ENCODE data around the gene GTPBP4.

GTPBP4 gene

DNA sequence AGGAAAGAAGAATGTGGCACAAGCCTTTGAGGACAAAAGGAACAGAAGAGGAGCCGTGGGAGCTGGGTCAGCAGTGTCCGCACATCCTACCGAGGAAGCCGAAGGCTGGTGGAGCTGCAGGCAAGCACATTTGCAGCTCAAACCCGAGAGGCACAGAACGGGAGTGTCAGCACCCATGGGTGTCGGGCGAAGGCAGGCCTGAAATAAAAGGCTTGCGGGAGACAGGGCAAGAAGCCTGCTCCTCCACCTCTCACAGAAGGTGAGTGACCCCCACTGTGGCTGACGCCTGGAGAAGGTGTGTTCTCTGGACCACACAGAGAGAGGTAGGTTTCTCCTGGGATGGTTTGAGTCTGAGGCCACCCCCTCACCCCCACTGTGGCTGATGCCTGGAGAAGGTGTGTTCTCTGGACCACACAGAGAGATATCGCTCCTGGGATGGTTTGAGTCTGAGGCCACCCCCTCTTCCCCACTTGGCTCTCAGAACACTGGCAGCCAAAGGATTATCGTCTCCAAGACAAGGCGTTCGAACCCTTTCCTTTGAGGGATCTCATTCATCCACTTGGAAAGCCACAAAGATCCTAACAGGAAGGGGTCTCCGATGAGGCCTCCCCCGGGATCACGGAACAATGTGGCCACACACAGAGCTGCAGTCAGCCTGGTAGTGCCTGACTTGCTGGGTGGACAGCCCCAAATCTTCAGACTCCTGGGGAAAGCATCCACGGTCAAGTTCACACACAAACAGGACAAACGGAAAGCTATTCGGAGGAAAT is 21.6 kb upstream of the GTPBP4 start:
- DNase-seq (ENCODE audit: low spot score) = no peak

DNA sequence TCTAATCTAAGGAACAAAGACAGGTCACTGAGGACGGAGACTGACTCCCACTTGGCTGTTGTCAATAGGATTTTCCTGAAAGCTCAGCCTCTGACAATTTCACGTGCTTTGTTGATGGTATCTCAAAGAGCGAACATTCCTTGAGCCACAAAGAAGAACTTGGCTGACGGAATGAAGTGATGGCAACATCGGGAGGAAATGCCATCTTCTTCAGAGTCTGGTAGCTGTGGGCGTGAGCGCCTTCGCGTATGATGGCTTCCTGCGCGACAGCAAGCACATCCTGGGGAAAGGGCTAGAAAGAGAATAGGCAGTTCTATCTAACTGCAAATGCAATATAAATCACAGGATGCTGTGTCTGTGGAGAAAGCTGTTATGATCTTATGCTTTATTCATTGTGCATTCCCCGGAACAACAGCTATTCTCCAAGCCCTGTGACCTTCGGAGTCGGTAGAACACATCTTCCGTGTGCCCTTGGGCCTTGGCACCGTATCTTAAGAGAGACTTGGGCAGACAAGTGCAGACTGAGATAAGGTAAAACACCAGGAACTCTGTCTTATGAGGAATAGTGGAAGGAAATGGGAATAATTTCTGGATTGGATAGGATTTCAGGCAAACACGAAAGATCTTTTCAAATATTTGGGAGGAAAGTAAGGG is 19.6 kb upstream of the GTPBP4 start:
- DNase-seq (ENCODE audit: low spot score) = no peak

DNA sequence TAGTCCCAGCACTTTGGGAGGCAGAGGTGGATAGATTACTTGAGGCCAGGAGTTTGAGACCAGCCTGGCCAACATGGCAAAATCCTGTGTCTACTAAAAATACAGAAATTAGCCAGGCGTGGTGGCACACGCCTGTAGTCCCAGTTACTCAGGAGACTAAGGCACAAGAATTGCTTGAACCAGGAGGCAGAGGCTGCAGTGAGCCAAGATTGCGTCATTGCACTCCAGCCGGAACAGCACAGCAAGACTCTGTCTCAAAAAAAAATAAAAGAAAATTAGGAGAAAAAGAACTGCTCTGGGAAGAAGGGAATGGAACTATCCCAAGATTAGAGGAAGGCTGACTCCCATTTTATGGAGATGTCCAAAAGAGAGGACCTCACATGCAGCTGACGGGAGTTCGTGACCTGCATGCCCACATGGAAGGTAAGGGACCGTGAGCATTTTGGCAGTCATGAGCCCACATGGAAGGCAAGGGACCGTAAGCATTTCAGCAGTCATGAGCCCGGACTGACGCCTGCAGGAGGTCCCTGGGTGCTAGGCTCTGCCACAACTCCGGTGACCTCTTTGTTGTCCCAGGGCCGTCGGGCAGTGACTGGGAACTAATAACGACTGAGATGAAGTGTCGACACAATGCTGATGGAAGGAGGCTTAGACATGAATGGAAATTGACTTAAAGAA is 18.6 kb upstream of the GTPBP4 start:
- peak; percentile 75 for DNase-seq (ENCODE audit: low spot score)

DNA sequence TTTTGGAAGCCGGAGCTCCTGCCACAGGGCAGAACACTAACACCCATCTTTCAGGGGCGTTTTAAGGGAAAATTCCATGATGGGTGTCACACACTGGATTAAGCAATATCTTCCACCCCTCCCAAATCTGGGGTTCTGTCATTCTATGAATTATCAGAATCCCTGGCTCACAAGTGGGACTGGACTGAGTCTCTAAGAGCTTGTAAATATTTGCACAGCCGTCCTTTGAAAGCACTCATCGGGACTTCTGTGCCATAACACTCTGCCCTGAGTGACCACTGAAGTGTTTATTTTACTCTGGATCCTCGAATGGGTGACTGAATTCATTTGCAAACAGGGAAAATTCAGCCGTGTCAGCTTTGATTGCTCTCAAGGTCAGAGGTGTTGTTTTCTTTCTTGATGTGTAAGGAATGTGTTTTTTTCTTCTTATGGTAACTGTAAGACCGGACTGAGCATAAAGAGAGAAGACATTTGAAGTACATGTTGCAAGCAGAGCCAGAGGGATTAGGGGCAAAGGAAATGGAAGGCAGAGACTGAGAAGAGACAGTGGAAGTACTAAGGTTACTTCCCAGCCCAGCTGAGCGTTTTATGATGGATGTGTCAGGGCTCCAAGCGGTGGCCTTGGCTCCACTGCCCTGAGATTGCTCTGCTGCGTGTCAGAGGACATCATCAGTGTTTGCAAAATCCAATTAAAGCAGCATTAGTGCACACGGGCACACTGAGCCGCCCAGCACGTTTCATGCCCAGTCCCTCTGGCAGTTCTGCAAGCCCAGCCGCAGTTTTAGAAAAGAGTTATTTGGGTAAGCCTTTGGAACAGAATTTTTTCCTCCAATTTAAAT is 17.7 kb upstream of the GTPBP4 start:
- DNase-seq (ENCODE audit: low spot score) = peak; percentile 73

DNA sequence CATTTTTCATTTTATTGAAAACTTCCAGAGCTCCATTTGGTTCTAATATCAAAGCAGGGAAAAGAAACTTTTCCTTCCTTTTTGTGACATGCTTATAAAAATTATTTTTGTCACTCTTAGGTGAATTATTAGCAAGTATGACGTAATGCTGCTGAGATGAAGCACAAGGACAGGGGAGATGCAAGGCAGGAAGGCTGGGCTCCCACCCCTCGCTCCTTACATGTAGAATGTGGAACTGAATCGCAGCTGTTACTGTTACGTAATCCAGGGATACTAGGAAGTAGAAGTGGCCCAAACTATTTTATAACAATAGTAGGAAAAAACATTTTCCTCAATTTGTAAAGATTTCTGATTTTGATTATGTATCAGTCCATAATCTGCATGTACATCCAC is 17.1 kb upstream of the GTPBP4 start:
- no peak for DNase-seq (ENCODE audit: low spot score)

DNA sequence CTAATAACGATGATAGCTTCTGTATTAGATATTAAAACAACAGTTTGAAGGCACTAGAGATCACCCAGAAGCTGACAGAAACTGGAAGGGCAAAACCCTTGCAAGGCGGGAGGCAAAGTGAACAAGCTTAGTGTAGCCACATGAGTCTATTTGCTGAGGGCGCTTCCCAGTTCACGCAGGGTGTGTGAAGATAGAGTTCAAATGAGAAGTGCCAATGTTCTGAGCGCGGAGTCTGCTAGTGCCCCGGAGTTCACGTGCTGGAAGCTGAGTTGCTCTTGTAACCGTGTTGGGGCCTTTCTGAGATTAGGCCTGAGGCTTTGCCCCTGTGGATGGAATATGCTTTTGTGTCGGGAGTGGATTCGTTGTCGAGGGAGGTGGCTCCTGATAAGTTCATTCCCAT is 16.6 kb upstream of the GTPBP4 start:
- no peak for DNase-seq (ENCODE audit: low spot score)

DNA sequence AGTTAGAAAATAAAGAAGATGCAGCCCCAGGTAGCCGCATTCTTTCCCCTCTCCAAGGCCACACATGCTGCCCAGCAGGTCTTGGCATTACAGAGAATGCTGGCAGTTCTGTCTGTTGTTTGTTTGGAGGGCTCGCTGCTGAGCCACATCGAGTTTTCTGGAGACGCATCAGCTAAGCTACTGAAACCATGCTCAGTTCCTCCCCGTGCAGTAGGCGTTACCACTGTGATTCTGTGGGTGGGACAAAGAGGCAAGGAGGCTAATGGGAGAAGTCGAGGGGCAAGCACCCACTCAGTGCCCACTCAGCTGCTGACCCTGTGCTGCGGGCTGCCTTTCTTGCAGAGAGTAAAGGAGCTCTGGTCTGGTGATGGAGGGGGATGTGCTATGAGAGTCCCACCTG is 15.5 kb upstream of the GTPBP4 start:
- no peak for DNase-seq (ENCODE audit: low spot score)

DNA sequence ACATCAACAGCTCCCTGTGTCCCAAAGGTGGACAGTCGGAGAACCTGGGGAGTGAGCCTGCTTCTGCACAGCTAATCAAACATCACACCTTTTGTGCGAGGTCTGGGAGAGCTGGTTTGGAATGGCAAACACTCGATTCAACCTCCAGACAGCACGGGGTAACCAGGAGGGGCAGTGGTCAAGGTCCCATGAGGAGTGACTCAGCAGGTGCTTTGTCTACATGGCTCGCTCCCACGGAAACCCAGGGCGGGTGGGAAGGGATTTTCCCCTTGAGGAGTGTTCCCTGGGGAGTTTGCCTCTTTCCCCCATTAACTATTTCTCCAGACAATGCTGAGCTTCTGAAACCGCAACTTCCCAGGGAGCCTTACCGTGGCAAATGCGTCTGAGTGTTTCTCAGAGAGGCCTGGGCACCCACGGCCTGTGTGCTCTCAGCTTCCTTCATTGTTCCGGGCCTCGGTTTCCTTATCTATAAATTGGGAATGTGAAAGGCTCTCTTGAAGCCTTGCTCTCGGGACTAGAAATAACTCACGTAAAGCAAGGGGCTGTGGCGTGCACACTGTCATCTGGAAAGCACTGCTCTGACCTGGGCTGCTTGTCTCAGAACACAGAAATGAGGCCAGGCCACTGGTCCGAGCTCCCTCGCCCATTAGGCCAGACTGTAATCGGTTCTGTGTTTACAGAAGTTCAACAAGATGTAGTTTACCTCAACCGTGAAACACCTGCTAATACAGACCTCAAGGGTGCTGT is 14.0 kb upstream of the GTPBP4 start:
- DNase-seq (ENCODE audit: low spot score) = no peak

DNA sequence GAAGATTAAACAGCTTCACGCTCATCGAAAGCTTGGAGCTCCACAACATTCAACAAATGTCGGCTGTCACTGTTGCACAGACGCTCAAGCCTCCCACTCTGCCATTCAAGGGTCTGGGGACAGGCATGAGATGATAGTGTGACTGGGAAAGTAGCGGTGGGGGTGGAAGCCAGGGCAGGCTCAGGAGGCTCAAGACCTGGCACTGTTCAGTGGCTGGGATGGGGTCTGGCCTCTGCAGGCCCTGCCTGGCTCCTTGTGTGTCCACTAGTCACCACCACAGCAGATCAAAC is 13.5 kb upstream of the GTPBP4 start:
- no peak for DNase-seq (ENCODE audit: low spot score)

DNA sequence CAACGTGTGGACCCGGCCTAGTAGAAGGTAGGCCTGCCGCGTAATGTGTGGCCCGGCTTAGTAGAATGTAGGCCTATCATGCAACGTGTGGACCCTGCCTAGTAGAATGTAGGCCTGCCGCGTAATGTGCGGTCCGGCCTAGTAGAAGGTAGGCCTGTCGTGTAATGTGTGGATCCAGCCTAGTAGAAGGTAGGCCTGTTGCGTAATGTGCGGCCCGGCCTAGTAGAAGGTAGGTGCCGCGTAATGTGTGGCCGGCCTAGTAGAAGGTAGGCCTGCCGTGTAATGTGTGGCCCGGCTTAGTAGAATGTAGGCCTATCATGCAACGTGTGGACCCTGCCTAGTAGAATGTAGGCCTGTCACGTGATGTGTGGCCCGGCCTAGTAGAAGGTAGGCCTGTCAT is 11.9 kb upstream of the GTPBP4 start:
- no peak for DNase-seq (ENCODE audit: low spot score)

DNA sequence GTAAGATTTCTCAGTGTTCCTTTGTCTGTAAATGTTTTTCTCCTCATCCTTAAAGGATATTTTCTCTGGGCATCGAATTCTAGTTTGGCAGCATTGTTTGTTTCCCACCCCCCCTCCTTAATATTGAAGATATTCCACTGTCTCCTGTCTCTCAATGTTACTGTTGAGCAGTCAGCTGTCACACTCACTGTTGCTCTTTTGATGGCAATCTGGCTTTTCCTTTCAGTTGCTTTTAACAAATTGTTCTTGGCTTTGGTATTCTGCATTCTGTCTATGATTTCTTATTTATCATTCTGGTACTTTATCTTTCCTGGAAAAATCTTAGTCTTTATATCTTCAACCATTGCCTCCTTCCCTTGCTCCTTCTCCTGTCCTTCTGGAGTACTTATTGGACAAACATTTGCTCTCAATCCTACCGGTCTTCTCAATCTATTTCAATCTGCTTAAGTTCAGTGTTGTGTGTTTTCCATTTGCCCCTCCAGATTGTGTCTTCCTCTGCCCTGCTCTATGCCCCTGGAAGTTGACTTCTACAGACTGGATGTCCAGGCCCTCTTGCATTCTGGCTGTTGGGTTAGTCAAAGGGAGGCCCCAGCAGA is 9.3 kb upstream of the GTPBP4 start:
- no peak for DNase-seq (ENCODE audit: low spot score)

DNA sequence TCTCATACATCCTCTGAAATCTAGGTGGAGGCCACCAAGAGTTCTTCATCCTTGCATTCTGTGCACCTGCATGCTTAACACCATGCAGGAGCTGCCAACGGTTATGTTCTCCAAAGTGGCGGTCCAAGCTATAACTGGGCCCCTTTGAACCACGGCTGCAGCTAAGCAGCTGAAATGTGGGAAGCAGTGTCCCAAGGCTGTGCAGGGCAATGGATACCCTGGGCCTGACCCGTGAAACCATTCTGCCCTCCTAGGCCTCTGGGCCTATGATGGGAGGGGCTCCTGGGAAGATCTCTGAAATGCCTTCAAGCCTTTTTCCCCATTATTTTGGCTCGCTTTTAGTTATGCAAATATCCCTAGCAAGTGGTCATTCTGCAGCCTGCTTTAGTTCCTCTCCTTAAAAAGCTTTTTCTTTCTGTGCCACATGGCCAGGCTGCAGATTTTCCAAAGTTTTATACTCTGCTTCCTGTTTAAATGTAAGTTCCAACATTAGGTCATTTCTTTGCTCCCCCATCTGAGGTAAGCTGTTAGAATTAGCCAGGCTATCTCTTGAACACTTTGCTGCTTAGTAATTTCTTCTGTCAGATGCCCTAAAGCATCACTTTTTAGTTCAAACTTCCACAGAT is 7.7 kb upstream of the GTPBP4 start:
- no peak for DNase-seq (ENCODE audit: low spot score)

DNA sequence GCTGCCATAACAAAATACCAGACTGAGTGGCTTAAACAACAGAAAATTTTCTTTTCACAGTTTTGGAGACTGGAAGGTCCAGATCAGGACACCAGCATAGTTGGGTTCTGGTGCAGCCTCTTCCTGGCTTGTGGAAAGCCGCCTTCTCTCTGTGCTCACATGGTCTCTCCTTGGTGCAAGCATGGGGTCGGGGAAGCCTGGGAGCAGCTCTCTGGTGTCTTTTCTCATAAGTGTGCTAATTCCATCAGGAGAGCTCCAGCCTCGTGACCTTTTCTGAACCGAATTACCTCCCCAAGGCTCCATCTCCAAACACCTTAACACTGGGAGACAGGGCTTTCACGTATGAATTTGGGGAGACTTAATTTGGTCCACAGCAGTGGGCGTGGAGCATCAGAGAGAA is 4.8 kb upstream of the GTPBP4 start:
- no peak for DNase-seq (ENCODE audit: low spot score)

DNA sequence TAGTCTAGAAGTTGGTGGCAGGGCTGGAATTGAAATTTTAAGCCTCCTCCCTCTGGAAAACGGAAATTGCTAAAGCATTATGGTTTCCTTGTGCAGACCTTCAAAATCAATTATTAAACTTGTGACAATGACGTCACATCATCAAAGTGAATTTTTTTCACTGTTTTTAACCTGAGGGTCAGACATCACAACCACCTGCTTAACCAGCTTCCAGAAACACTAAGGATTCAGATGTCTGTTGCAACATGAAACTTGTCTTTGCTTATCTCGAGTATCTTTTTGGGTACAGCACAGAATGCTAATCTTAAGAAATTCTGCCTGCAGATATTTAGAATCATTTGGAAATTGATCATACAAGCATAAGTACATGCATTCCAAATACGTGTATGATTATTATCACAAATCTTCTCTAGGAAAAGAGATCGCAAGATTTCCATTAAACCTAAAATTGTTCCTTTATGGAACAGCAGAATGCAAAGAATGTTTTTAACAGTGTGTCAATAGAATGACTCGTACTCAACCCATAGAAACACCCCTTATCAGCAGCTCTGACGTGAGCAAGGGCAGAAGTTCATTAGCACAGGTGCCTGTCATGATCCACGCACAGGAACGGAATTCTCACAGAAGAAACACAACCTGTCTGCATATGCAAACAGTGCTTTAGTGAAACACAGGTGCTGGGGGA is 4.1 kb upstream of the GTPBP4 start:
- no peak for DNase-seq (ENCODE audit: low spot score)

DNA sequence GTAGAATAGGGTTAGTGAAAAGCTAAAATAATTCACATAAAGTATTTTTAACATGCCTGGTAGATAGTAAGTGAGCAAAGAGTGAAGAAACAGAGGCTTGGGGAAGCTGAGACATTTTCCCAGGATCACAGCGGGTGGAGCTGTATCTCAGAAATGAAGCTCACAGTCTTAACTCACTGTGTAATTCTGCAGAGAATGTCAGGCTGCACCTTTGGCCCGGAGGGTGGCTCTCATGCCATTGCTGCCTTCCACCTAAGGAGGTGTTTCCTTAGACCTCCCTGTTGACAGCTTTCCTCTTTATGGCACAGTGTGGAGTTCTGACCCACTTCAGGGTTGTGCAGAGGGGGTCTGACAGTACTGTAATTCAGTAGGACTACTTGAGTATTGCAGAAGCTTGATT is 2.9 kb upstream of the GTPBP4 start:
- no peak for DNase-seq (ENCODE audit: low spot score)

DNA sequence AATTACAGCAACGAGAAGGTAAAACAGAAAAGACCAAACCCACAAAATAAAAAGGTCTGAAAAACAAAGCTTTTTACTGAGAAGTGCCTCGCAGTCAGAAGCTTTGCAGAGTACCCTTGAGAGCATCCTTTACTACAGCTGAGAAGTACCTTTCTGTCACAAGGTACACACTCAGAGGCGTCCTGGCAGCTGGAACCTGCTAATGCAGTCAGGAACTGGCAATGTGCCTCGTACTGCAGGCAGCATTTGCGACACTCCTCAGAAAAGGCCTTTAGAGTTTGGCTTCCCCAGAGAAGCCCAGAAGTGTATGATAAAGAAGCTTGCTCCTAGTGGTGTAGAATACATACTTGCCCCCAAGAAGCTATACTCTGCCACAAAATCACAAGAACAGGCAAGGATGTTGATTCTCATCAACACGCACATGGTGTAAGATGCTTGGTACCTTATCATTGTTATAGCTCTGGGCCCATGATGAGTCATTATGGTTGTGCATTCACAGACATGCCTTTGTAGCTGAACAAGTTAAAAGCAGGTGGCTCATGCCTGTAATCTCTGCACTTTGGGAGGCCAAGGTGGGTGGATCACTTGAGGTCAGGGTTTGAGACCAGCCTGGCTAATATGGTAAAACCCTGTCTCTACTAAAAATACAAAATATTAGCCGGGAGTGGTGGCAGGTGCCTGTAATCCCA is 2.0 kb upstream of the GTPBP4 start:
- DNase-seq (ENCODE audit: low spot score) = no peak

DNA sequence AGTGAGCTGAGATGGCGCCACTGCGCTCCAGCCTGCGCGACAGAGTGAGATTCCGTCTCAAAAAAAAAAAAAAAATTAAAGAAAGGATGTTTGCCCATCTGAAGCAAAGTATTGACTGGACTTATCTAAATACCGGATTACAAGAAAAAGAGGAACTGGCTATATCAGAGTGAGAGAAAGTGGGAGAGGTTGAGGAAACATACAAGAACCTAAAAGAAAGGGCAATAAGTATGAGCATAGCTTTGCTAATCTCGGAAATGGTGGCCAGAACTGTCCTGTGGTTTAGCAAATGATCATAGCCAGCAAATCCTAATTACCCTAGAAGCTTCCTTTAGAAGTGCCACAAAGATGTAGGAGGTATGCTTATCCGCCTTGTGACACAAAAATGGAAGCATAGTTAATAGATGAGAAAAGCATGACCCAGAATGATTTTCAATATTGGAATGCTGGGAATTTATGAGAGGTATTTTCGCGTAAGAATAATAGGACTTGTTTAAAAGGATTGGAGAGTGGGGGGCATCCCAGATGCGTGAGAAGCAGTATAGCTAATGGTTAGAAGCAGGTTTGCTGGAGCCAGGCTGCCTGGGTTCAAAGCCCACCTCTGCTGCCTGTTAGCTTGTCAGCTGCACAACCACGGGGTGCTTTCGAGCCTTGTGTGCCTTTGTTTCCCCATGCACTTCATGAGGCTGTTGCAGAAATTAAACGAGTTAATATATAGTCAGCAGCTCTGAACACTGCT is 1.2 kb upstream of the GTPBP4 start:
- no peak for DNase-seq (ENCODE audit: low spot score)

DNA sequence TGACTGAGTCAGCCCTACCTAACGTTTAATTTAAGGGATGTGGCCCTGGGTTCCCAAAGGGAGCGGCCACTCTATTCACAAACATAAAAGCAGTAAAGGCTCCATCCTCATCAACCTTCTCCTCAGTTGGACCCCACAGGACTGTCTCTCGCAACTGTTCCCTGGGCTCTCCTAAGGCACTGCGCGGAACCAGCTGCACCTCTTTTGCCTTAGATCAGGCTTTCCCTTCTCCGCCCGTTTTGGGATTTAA is 689 bp upstream of the GTPBP4 start:
- DNase-seq (ENCODE audit: low spot score) = no peak

Data from HuH-7 (cell line).